Measurements from ENCODE around the gene CHDH.

Gene CHDH

GRCh38 chr3:53815651-53816050 is 30.6 kb downstream of the CHDH start:
- ChIA-PET POLR2A (no interaction called here), CTCF (no interaction called here)
- TF ChIP-seq, protein P1, sequence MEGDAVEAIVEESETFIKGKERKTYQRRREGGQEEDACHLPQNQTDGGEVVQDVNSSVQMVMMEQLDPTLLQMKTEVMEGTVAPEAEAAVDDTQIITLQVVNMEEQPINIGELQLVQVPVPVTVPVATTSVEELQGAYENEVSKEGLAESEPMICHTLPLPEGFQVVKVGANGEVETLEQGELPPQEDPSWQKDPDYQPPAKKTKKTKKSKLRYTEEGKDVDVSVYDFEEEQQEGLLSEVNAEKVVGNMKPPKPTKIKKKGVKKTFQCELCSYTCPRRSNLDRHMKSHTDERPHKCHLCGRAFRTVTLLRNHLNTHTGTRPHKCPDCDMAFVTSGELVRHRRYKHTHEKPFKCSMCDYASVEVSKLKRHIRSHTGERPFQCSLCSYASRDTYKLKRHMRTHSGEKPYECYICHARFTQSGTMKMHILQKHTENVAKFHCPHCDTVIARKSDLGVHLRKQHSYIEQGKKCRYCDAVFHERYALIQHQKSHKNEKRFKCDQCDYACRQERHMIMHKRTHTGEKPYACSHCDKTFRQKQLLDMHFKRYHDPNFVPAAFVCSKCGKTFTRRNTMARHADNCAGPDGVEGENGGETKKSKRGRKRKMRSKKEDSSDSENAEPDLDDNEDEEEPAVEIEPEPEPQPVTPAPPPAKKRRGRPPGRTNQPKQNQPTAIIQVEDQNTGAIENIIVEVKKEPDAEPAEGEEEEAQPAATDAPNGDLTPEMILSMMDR (IDR thresholded peaks at IDR 0.05; ENCODE audit: insufficient read depth, low read length, missing control alignments): no peak
- DNase-seq (ENCODE audit: low read depth, low spot score): no peak
- no peak overlapping the region for H3K4me3 ChIP-seq (ENCODE audit: low read depth, low read length)

DNA sequence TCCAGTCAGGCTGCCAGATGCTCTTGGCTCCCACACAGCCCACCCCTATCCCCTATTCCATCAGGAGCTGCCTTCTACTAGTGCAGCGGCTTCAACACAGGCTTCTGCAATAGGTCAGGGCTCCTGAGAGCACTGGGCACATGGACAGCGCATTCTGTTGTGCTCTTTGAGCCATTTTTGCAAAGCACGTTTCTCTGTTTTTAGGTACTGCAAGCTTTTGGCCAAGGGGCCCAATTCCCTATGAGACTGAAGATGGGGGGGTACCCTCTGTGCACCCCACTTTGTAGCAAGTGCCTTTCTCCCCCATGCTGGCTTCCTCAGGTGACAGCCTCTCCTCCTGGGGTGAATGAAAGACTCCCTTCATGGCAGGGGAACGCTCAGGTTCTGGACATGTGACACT is 31.2 kb downstream of the CHDH start:
- TF ChIP-seq, protein P1 (IDR thresholded peaks at IDR 0.05; ENCODE audit: insufficient read depth, low read length, missing control alignments): no peak
- CTCF ChIA-PET: no interaction called here
- H3K4me3 ChIP-seq (ENCODE audit: low read depth, low read length): no peak overlapping the region
- POLR2A ChIA-PET: no interaction called here
- DNase-seq (ENCODE audit: low read depth, low spot score): no peak

GRCh38 chr3:53813876-53814275 is 32.3 kb downstream of the CHDH start:
- no peak overlapping the region for H3K4me3 ChIP-seq (ENCODE audit: low read depth, low read length)
- POLR2A ChIA-PET: no interaction called here
- DNase-seq (ENCODE audit: low read depth, low spot score): no peak
- CTCF ChIA-PET: no interaction called here
- TF ChIP-seq, protein P1 (IDR thresholded peaks at IDR 0.05; ENCODE audit: insufficient read depth, low read length, missing control alignments): no peak

DNA sequence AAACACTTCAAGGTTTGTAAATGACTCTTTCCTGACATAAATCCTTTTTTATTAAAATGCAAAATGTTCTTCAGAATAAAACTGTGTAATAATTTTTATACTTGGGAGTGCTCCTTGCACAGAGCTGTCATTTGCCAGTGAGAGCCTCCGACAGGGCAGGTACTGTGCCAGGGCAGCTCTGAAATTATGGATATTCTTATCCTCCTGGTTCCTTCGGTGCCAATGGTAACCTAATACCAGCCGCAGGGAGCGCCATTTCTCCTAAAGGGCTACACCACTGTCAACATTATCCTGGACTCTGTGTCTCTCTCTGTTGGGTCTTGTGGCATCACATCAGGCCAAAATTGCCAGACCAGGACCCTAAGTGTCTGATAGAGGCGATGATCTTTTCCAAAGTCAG is 33.0 kb downstream of the CHDH start:
- no peak for DNase-seq (ENCODE audit: low read depth, low spot score)
- CTCF ChIA-PET: no interaction called here
- POLR2A ChIA-PET: no interaction called here
- TF ChIP-seq, protein P1 (IDR thresholded peaks at IDR 0.05; ENCODE audit: insufficient read depth, low read length, missing control alignments): no peak
- H3K4me3 ChIP-seq (ENCODE audit: low read depth, low read length): no peak overlapping the region

DNA sequence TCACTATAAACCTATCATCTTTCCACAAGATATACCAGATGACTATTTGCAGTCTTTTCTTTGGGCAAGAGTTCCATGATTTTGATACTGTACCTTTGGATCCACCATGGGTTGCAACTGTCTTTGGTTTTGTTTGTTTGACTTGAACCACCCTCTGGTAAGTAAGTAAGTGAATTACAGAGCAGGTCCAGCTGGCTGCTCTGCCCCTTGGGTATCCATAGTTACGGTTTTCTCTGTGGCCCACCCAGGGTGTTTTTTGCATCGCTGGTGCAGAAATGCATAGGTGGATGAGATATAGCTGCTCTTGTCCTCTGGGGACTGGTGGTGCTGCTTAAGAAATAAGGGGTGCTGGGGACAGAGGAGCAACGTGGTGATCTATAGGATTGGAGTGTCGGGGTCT is 33.8 kb downstream of the CHDH start:
- no peak overlapping the region for H3K4me3 ChIP-seq (ENCODE audit: low read depth, low read length)
- TF ChIP-seq, protein P1 (IDR thresholded peaks at IDR 0.05; ENCODE audit: insufficient read depth, low read length, missing control alignments): no peak
- ChIA-PET POLR2A (no interaction called here), CTCF (no interaction called here)
- no peak for DNase-seq (ENCODE audit: low read depth, low spot score)

DNA sequence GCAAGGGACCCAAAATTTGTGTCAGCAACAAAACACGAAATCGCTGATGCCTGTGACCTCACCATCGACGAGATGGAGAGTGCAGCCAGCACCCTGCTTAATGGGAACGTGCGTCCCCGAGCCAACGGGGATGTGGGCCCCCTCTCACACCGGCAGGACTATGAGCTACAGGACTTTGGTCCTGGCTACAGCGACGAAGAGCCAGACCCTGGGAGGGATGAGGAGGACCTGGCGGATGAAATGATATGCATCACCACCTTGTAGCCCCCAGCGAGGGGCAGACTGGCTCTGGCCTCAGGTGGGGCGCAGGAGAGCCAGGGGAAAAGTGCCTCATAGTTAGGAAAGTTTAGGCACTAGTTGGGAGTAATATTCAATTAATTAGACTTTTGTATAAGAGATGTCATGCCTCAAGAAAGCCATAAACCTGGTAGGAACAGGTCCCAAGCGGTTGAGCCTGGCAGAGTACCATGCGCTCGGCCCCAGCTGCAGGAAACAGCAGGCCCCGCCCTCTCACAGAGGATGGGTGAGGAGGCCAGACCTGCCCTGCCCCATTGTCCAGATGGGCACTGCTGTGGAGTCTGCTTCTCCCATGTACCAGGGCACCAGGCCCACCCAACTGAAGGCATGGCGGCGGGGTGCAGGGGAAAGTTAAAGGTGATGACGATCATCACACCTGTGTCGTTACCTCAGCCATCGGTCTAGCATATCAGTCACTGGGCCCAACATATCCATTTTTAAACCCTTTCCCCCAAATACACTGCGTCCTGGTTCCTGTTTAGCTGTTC is 34.9 kb downstream of the CHDH start:
- DNase-seq (ENCODE audit: low read depth, low spot score): no peak
- H3K4me3 ChIP-seq (ENCODE audit: low read depth, low read length): no peak overlapping the region
- TF ChIP-seq, protein P1 (IDR thresholded peaks at IDR 0.05; ENCODE audit: insufficient read depth, low read length, missing control alignments): no peak
- CTCF ChIA-PET: no interaction called here
- POLR2A ChIA-PET: no interaction called here

Data from AG04449 (cell line).